HEK293 (cell line): ENCODE results near the gene LIMCH1.

Source experiments
- CTCF ChIP-seq: fragments of 450-650 bp; formaldehyde crosslinking; IDR thresholded peaks from 2 replicates; pipeline ENCODE4 v1.5.1; 2016; ENCODE audit warnings: missing biosample characterization, missing genetic modification characterization
- OSR2 ChIP-seq: fragments of 450-650 bp; formaldehyde crosslinking; IDR thresholded peaks from 2 replicates; pipeline ENCODE4 v1.5.1; 2016; ENCODE audit warnings: missing biosample characterization, missing genetic modification characterization
- REST ChIP-seq: fragments of 450-650 bp; formaldehyde crosslinking; IDR thresholded peaks from 2 replicates; pipeline ENCODE4 v1.5.1; 2016; ENCODE audit warnings: missing biosample characterization, missing genetic modification characterization
- ZBTB20 ChIP-seq: fragments of 450-650 bp; formaldehyde crosslinking; IDR thresholded peaks from 2 replicates; pipeline ENCODE4 v1.5.1; 2016; ENCODE audit warnings: missing biosample characterization, missing genetic modification characterization
- ZIC2 ChIP-seq: fragments of 450-650 bp; formaldehyde crosslinking; IDR thresholded peaks from 2 replicates; pipeline ENCODE4 v1.5.1; 2016; ENCODE audit warnings: missing biosample characterization, missing genetic modification characterization
- ZNF707 ChIP-seq: fragments of 450-650 bp; formaldehyde crosslinking; IDR thresholded peaks from 2 replicates; pipeline ENCODE4 v1.5.1; 2016; ENCODE audit warnings: missing biosample characterization, missing genetic modification characterization
- ZNF785 ChIP-seq: fragments of 450-650 bp; formaldehyde crosslinking; IDR thresholded peaks from 2 replicates; pipeline ENCODE4 v1.5.1; 2016; ENCODE audit warnings: missing biosample characterization, missing genetic modification characterization
- TF ChIP-seq, protein P1 (sequence below): fragments of 450-650 bp; formaldehyde crosslinking; IDR thresholded peaks from 2 replicates; pipeline ENCODE4 v1.5.1; 2016; ENCODE audit warnings: missing biosample characterization, missing genetic modification characterization

- no peak for TF ChIP-seq ZIC2 (tag by site-specific recombination)
- no peak for TF ChIP-seq REST (tag by site-specific recombination)
- TF ChIP-seq OSR2 (tag by site-specific recombination), result no peak
- TF ChIP-seq ZBTB20 (tag by site-specific recombination), result no peak
- TF ChIP-seq CTCF, result no peak
- TF ChIP-seq, protein P1, sequence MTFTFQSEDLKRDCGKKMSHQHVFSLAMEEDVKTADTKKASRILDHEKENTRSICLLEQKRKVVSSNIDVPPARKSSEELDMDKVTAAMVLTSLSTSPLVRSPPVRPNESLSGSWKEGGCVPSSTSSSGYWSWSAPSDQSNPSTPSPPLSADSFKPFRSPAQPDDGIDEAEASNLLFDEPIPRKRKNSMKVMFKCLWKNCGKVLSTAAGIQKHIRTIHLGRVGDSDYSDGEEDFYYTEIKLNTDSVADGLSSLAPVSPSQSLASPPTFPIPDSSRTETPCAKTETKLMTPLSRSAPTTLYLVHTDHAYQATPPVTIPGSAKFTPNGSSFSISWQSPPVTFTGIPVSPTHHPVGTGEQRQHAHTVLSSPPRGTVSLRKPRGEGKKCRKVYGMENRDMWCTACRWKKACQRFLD (tag by site-specific recombination), result no peak
- no peak for TF ChIP-seq ZNF785 (tag by site-specific recombination)
- TF ChIP-seq ZNF707 (tag by site-specific recombination), result no peak
These were observed 105.4 kb downstream of the LIMCH1 start for GRCh38 chr4:41643331-41643730.
